Ishikawa (cell line): ENCODE results near the gene GIMD1.

Experiments used
- CEBPB ChIP-seq: IDR thresholded peaks from 2 replicates; pipeline ENCODE4 v1.6.1; 2012
- CREB1 ChIP-seq: IDR thresholded peaks from 2 replicates; pipeline ENCODE4 v1.6.1; 2012; ENCODE audit warnings: low read depth
- EGR1 ChIP-seq: IDR thresholded peaks from 2 replicates; pipeline ENCODE4 v1.6.1; 2012
- EP300 ChIP-seq: IDR thresholded peaks from 2 replicates; pipeline ENCODE4 v1.6.1; 2012; ENCODE audit warnings: borderline replicate concordance
- FOXM1 ChIP-seq: IDR thresholded peaks from 2 replicates; pipeline ENCODE4 v1.6.1; 2012; ENCODE audit warnings: low read depth, borderline replicate concordance
- MAX ChIP-seq: IDR thresholded peaks from 2 replicates; pipeline ENCODE4 v1.6.1; 2012
- NFIC ChIP-seq: IDR thresholded peaks from 2 replicates; pipeline ENCODE4 v1.6.1; 2012
- RAD21 ChIP-seq: IDR thresholded peaks from 2 replicates; pipeline ENCODE4 v1.6.1; 2012; ENCODE audit warnings: low read depth
- TAF1 ChIP-seq: IDR thresholded peaks from 2 replicates; pipeline ENCODE4 v1.6.1; 2012; ENCODE audit warnings: low read depth, mild to moderate bottlenecking
- TCF12 ChIP-seq: IDR thresholded peaks from 2 replicates; pipeline ENCODE4 v1.6.1; 2012; ENCODE audit warnings: low read depth
- TEAD4 ChIP-seq: IDR thresholded peaks from 2 replicates; pipeline ENCODE4 v1.6.1; 2012
- USF1 ChIP-seq: IDR thresholded peaks from 2 replicates; pipeline ENCODE4 v1.6.1; 2012
- YY1 ChIP-seq: IDR thresholded peaks from 2 replicates; pipeline ENCODE4 v1.6.1; 2012; ENCODE audit warnings: low read depth
- ZBTB7A ChIP-seq: IDR thresholded peaks from 2 replicates; pipeline ENCODE4 v1.6.1; 2012; ENCODE audit warnings: low read depth
- TF ChIP-seq, protein P1 (sequence below): IDR thresholded peaks from 2 replicates; pipeline ENCODE4 v1.6.1; 2012; ENCODE audit warnings: low read depth, mild to moderate bottlenecking

The GIMD1 gene

DNA sequence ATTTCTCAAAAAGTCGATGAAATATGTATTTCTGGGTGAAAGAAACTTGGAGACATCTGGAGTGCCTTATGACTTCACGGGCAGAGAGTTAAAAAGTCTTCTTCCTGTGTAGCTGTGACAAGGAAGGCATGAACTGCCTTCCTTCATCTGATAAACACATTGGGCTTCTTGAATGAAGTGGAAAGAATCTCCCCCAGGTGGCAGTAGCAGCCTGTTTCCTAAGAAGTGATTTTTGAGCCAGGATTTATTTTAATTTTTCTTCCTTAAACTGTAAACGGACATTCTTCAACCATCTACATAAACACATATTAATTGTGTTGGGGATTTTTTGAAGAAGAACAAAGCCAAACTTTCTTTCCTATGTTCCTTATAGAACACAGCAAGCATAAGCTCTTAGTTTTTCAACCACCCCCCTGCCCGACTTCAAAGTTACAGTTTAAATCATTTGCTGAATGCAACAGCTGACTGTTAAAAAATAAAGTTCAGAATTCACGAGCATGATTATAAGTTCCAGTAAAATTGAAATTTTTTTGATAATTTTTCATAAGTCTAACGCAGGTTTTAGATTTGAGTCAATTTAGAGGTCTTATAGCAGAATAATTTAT is 980 bp upstream of the GIMD1 start:
- TF ChIP-seq EP300 = no peak
- TF ChIP-seq TEAD4 = no peak
- peak; percentile 86 for TF ChIP-seq RAD21
- no peak for TF ChIP-seq CEBPB
- no peak for TF ChIP-seq TAF1

DNA sequence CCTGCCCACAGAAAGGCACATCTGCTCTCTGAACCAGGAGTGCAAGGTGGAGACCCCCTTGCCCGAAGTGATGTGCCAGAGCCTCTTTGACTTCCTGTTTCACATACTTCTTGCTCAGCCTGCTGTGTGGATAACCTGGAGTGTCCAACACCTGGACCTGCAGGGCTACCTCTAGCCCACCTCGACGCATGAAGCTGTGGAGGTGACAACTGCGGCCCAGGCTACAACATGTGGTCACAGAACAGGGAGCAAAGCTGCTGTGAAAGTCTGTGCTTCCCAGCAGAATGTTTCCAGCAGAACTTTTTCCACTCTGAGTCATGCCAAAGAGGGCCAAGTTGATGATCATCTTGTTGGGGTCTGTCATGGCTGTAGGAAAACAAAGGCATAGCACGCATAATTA is 1.5 kb downstream of the GIMD1 start:
- no peak for TF ChIP-seq TCF12
- TF ChIP-seq TAF1 = no peak
- TF ChIP-seq CEBPB = no peak

- no peak for TF ChIP-seq YY1
- TF ChIP-seq RAD21 = no peak
- no peak for TF ChIP-seq TAF1
- TF ChIP-seq ZBTB7A = no peak
- TF ChIP-seq EP300 = no peak
- TF ChIP-seq TCF12 = no peak
- no peak for TF ChIP-seq NFIC
- no peak for TF ChIP-seq CREB1
- TF ChIP-seq CEBPB = no peak
- no peak for TF ChIP-seq EGR1
These were observed 2.6 kb downstream of the GIMD1 start for GRCh38 chr4:106366026-106366425.

- TF ChIP-seq USF1 (no peak), EP300 (no peak)
These were observed 3.0 kb downstream of the GIMD1 start for GRCh38 chr4:106365613-106366012.

DNA sequence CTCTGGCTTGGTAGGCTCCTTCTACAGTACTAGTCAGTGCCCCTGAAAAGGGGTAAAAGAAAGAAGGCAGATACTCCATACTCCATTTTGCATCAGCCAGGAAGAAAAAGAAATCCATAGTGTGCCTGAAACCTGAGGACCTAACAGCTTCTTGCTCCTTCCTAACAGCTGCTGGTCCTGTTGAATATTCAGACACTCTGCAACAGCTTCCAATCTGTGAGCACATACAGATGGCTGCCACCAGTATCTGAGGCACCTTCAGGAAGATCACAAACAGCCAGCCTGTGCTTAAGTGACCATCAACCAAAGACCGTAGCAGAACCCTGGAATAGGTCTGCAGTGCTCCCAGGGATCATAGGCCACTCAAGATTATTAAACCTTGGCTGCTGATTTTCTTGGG is 4.3 kb downstream of the GIMD1 start:
- TF ChIP-seq CEBPB = no peak
- TF ChIP-seq EGR1 = no peak
- no peak for TF ChIP-seq TCF12
- TF ChIP-seq CREB1 = no peak
- no peak for TF ChIP-seq FOXM1
- TF ChIP-seq YY1 = no peak
- TF ChIP-seq, protein P1, sequence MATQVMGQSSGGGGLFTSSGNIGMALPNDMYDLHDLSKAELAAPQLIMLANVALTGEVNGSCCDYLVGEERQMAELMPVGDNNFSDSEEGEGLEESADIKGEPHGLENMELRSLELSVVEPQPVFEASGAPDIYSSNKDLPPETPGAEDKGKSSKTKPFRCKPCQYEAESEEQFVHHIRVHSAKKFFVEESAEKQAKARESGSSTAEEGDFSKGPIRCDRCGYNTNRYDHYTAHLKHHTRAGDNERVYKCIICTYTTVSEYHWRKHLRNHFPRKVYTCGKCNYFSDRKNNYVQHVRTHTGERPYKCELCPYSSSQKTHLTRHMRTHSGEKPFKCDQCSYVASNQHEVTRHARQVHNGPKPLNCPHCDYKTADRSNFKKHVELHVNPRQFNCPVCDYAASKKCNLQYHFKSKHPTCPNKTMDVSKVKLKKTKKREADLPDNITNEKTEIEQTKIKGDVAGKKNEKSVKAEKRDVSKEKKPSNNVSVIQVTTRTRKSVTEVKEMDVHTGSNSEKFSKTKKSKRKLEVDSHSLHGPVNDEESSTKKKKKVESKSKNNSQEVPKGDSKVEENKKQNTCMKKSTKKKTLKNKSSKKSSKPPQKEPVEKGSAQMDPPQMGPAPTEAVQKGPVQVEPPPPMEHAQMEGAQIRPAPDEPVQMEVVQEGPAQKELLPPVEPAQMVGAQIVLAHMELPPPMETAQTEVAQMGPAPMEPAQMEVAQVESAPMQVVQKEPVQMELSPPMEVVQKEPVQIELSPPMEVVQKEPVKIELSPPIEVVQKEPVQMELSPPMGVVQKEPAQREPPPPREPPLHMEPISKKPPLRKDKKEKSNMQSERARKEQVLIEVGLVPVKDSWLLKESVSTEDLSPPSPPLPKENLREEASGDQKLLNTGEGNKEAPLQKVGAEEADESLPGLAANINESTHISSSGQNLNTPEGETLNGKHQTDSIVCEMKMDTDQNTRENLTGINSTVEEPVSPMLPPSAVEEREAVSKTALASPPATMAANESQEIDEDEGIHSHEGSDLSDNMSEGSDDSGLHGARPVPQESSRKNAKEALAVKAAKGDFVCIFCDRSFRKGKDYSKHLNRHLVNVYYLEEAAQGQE = no peak

GRCh38 chr4:106362086-106362825 is 6.3 kb downstream of the GIMD1 start:
- TF ChIP-seq RAD21 (no peak), FOXM1 (no peak), NFIC (no peak), YY1 (no peak), TCF12 (no peak), CEBPB (no peak), ZBTB7A (no peak), TAF1 (no peak), USF1 (no peak), CREB1 (no peak)
- TF ChIP-seq, protein P1 = no peak

GRCh38 chr4:106358899-106359298 is 9.7 kb downstream of the GIMD1 start:
- TF ChIP-seq EGR1 (no peak), RAD21 (no peak), FOXM1 (no peak), MAX (no peak), ZBTB7A (no peak), YY1 (no peak), USF1 (no peak), CEBPB (no peak), TEAD4 (no peak), CREB1 (no peak), TAF1 (no peak), TCF12 (no peak), EP300 (no peak), NFIC (no peak)
- TF ChIP-seq, protein P1 = no peak
